GM21367 (cell line): Measurements from ENCODE around the gene PDPK1.
"Not testable (repeated sequence)": the region's sequence is repeated elsewhere in the genome, so short reads cannot be mapped to it uniquely, and the experiment has no call there.

Experiments
- ATAC-seq: cut with Tn5 transposase; IDR thresholded peaks from one replicate; pipeline ENCODE4 v1.9.1; 2021; ENCODE audit not compliant: unreplicated experiment

Gene PDPK1

GRCh38 chr16:2610781-2611498 is 73.1 kb downstream of the PDPK1 start:
- no peak for ATAC-seq

DNA sequence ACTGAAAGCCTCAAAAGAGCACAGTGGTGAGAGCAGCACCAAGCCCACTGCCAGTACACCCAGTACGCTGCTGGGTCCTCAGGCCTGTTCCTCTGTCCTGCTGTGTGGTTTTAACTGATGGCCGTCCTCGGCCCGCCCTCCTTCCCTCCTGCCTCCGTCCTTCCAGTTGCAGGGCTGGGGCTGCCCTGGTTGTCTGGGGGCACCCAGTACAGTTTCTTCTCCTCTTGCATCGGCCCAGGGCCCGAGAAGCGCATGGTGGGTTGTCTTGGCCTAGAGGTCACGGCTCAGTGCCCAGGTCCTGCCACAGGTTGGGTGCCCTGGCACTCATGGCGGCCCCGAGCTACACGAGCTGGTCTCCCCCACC is 73.7 kb downstream of the PDPK1 start:
- ATAC-seq = no peak

- not testable (repeated sequence) for ATAC-seq
These were observed 74.1 kb downstream of the PDPK1 start for GRCh38 chr16:2611877-2612276.

- ATAC-seq = not testable (repeated sequence)
These were observed 75.4 kb downstream of the PDPK1 start for GRCh38 chr16:2613251-2613650.

- ATAC-seq = no peak
These were observed 77.0 kb downstream of the PDPK1 start for GRCh38 chr16:2614761-2615191.

- not testable (repeated sequence) for ATAC-seq
These were observed 81.1 kb downstream of the PDPK1 start for GRCh38 chr16:2618964-2619363.

DNA sequence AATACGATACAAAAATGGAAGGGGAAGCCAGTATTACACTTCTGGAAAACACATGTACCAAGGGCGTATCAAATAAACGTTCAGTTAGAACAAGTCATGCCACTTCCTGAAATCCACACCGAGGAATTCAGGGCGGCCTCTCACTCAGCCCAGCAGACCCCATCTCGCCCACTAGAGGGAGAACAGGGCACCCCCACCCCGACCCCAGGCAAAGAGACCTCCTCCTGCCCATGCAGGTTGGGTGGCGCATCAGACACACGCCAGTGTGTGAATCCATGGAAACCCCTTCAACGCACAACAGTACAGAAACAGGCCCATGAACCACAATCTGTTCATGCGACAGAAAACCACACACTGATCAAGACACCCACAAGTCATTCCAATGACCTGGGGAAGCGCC is 81.8 kb downstream of the PDPK1 start:
- not testable (repeated sequence) for ATAC-seq

DNA sequence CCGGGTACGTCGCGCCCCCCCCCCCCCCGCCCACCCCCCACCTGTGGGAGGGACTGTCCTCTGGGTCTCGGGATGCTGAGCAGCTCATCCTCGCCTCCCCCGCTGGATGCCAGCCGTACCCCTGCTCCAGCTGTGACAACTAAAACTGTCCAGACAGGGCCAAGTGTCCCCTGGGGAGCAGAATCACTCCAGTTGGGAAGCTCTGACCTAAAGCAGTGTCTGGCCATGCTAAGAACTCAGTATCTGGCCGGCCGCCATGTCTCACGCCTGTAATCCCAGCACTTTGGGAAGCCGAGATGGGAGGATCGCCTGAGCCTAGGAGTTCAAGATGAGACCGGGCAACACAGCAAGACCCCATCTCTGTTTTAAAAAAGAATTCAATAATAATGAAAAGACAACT is 83.0 kb downstream of the PDPK1 start:
- not testable (repeated sequence) for ATAC-seq

DNA sequence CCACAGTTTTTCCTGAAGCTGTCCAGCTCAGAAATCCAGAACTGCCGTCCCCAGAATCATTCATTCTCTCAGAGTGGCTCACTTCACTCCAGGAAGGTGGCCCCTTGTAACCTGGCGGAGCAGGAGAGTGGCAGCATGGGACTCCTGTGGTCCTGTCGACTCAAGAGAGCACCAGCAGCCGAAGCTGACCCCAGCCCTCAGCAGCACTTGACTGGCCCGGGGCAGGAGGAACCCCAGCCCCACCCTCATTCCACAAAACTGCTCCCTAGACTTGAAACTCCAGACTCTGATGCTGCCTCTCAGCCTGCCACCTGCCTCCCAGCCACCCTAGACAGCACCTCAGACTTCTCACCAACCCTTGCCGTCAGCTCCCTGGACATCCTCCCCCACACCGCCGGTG is 83.6 kb downstream of the PDPK1 start:
- ATAC-seq = not testable (repeated sequence)

DNA sequence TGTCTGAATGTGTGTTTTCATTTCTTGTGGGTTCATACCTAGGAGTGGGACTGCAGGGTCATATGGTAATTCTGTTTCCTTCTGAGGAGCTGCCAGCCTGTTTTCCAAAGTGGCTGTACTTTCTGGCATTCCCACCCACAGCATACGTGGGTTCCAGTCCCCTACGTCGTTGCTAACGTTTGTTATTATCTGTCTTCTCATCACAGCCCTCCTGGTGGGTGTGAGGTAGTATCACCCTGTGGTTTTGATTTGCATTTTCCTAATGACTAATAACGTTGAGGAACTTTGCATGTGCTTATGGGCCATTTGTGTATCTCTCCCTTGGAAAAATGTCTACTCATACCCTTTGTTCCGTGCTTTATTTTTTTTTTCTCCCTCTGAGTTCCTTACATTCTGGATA is 89.3 kb downstream of the PDPK1 start:
- ATAC-seq = not testable (repeated sequence)

DNA sequence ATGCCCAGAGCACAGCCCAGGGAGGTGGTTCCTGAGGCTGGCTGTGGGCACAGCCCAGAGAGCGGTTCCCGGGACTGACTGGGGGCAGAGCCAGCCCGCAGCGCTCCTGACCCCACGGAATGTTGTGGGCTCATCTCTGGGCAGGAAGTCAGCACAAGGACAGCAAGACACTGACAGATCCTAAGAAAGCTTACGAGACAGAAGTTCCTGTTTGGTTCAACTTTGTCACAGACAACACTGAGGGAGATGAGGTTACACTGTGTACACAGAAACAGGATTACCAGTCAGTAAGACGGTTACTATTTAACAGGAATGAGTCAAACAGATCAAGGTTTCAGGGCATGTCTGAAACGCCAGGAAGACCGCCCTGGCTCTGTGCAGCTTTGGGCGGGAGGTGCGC is 93.4 kb downstream of the PDPK1 start:
- ATAC-seq = not testable (repeated sequence)

DNA sequence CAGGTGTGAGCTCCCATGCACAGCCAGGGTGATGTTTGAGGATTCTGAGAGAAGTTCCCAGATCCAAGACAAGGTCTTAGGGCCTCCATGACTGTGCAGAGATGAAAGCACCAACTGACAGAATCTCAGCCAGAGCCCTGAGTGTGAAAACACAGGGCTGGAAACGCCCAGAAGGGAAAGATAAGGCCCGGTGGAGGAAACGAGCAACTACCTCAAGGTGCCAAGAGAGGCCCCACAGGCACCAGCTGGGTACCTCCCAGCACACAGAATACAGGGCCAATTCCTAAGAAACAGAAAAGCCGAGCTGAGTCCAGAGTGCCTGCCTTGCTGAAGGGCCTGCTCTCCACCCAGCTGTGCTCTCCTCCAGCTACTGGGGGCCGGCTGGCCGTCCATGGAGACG is 94.5 kb downstream of the PDPK1 start:
- ATAC-seq = not testable (repeated sequence)

GRCh38 chr16:2639071-2639721 is 101.4 kb downstream of the PDPK1 start:
- ATAC-seq = not testable (repeated sequence)

- ATAC-seq = not testable (repeated sequence)
These were observed 101.9 kb downstream of the PDPK1 start for GRCh38 chr16:2639722-2640072.

- ATAC-seq = not testable (repeated sequence)
These were observed 104.7 kb downstream of the PDPK1 start for GRCh38 chr16:2642561-2642960.

DNA sequence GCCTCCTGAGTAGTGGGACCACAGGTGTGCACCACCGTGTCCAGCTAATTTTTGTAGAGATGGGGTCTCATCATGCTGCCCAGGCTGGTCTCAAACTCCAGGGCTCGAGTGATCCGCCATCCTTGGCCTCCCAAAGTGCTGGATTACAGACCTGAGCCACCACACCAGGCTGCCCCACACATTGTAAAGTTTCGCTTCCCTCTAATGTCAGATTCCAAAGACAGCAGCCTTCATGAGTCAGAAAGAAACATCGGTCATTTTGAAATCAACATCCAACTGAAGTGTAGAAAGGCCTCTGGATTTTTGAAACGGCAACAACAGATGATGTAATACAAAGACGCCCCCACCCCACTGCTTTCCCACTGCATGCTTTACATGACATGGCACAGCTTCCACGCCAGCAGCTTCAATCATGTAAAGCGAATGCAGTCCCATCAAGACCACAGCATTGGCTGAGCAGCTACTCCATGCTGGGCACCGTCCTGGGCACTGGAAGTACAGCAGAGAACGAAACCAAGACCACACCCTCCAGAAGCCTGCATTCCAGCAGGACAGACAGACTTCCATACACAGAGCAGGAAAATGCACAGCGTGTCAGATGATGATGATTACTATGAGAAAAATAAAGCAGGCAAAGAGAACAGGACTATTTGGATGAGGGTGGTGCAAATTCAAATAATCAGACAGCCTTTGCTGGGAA is 107.1 kb downstream of the PDPK1 start:
- not testable (repeated sequence) for ATAC-seq

DNA sequence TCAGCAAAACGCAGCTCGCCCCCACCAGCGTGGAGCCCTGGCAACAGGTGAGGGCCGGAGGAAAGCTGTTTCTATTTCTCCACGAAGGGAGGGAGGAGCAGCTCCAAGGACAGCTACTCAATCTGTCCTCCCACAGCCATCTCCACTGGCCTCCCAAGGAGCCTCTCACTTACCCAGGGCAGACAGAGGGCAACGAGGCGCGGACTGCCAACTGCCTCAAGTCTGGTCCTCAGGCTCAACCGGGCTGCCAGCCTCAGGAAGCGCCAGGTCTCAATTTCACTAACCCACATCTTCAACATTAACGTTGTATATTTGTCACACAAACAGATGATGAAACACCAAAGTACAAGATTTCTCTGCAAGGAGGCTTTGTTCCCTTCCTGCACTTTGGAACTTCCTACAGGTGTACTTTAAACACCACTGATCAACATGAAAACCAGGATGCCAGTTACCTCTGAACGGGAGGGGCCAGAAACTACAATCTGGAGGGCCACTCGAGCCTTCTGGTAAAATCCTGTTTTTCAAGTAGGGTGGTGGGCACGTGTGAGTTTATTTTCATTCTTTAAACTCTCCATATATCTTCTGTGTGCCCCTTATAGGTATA is 113.5 kb downstream of the PDPK1 start:
- ATAC-seq = not testable (repeated sequence)
